Neural progenitor cell (in vitro differentiated cells): ENCODE results near the gene NAA25. TPM values are rescaled to one million over a fixed set of nuclear protein-coding genes. Genes with fewer than 3 reads are reported as not detected.

ENCODE experiments used
- DNase-seq: peaks from one replicate; pipeline ENCODE4 v3.0.0-alpha.2; 2016; ENCODE audit warnings: low spot score
- H2AFZ ChIP-seq: fragments of 200-600 bp; sonication (generic); replicated peaks from 2 replicates; pipeline ENCODE4 v1.6.1; 2016; ENCODE audit warnings: antibody characterized with exemption
- H3F3A ChIP-seq: fragments of 200-600 bp; sonication (generic); 2 replicates; pipeline ENCODE4 v1.6.1; 2016; ENCODE audit warnings: antibody characterized with exemption, low read depth
- H3K27ac ChIP-seq: fragments of 200-600 bp; sonication (generic); 2 replicates; pipeline ENCODE4 v1.5.1; 2016; ENCODE audit warnings: mild to moderate bottlenecking
- H3K27me3 ChIP-seq: fragments of 200-600 bp; sonication (generic); 2 replicates; pipeline ENCODE4 v1.6.1; 2016; ENCODE audit warnings: mild to moderate bottlenecking, moderate library complexity
- H3K36me3 ChIP-seq: fragments of 200-600 bp; sonication (generic); 2 replicates; pipeline ENCODE4 v1.5.1; 2016
- H3K4me1 ChIP-seq: fragments of 200-600 bp; sonication (generic); 2 replicates; pipeline ENCODE4 v1.6.1; 2016; ENCODE audit warnings: mixed run types
- H3K4me2 ChIP-seq: fragments of 200-600 bp; sonication (generic); 2 replicates; pipeline ENCODE4 v1.6.1; 2016
- H3K4me3 ChIP-seq: fragments of 200-600 bp; sonication (generic); 2 replicates; pipeline ENCODE4 v1.5.1; 2016
- H3K79me2 ChIP-seq: fragments of 200-600 bp; sonication (generic); 2 replicates; pipeline ENCODE4 v1.6.1; 2016; ENCODE audit warnings: low read depth
- H3K9ac ChIP-seq: fragments of 200-600 bp; sonication (generic); 2 replicates; pipeline ENCODE4 v1.6.1; 2016
- H3K9me3 ChIP-seq: fragments of 200-600 bp; sonication (generic); 2 replicates; pipeline ENCODE4 v1.5.1; 2016; ENCODE audit warnings: low read depth
- H4K20me1 ChIP-seq: fragments of 200-600 bp; sonication (generic); 2 replicates; pipeline ENCODE4 v1.6.1; 2016; ENCODE audit warnings: low read depth
- H3K27ac Mint-ChIP-seq: 3 replicates; pipeline ENCODE4 v1.8.0; 2021; ENCODE audit warnings: mixed read lengths
- H3K27me3 Mint-ChIP-seq: 2 replicates; pipeline ENCODE4 v1.8.0; 2022; ENCODE audit warnings: low read depth, mild to moderate bottlenecking, inconsistent platforms, moderate library complexity, mixed read lengths; ENCODE audit not compliant: insufficient read depth
- H3K36me3 Mint-ChIP-seq: 3 replicates; pipeline ENCODE4 v1.8.0; 2021; ENCODE audit warnings: mixed read lengths
- H3K4me1 Mint-ChIP-seq: 3 replicates; pipeline ENCODE4 v1.8.0; 2021; ENCODE audit warnings: mixed read lengths
- H3K4me3 Mint-ChIP-seq: 3 replicates; pipeline ENCODE4 v1.8.0; 2021; ENCODE audit warnings: mild to moderate bottlenecking, moderate library complexity, mixed read lengths
- H3K9me3 Mint-ChIP-seq: 3 replicates; pipeline ENCODE4 v1.8.0; 2020; ENCODE audit warnings: mixed read lengths
- EZH2 ChIP-seq: fragments of 200-600 bp; sonication (generic); IDR thresholded peaks from 2 replicates; pipeline ENCODE4 v1.6.1; 2017; ENCODE audit warnings: antibody characterized with exemption, mild to moderate bottlenecking, moderate library complexity
- EZH2phosphoT487 ChIP-seq: fragments of 200-600 bp; sonication (generic); IDR thresholded peaks from 2 replicates; pipeline ENCODE4 v1.6.1; 2017; ENCODE audit warnings: antibody characterized with exemption
- total RNA-seq: library from RNA; depleted of rRNA; stranded (reverse); fragments of >200 nt; gene quantifications from 2 replicates; pipeline ENCODE4 v1.2.3, GENCODE V29; 2015; ENCODE audit warnings: low replicate concordance
- TF ChIP-seq, protein P1 (sequence below): fragments of 200-600 bp; sonication (generic); IDR thresholded peaks from 2 replicates; pipeline ENCODE4 v1.5.1; 2017; ENCODE audit warnings: antibody characterized with exemption, mild to moderate bottlenecking

Gene NAA25
- total RNA-seq, 1 donor from 2014 or later, result 40.7 TPM

DNA sequence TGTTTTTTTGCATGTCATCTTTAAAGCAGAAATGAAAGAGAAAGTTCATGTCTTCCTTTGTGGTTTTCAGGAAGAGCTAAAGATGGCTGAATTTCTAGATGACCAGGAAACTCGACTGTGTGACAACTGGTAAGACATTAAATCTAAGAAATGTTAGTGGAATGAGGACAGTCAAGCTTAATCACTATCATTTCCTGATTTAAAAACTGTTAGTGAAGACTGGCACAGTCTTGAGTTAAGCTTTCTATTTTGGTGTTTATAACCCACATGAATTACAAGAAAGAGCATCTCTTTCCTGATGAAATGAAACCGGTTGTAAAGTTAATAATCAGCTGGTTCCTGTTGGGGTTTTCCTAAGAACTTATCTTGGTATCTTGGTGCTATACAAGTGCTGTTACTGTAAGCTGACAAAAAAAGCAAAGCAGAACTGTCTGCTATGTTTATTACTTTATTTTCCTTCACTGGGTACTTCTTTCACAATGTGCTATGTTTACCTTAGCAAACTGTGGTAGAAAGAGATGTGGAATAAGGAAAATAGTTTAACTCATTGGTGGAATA is 21.9 kb upstream of the NAA25 start:
- H3K27me3 Mint-ChIP-seq, result peaks cover 4% of the 10 kb centered on the region
- H3K36me3 Mint-ChIP-seq, result peaks cover 2% of the 10 kb centered on the region
- Histone ChIP-seq H3K4me3 (no peak overlapping the region), H3K9me3 (no peaks in the 10 kb centered on the region), H3F3A (peaks cover 6% of the 10 kb centered on the region), H3K4me2 (no peak overlapping the region), H4K20me1 (peaks cover 18% of the 10 kb centered on the region), H3K27ac (no peak overlapping the region), H3K4me1 (no peaks in the 10 kb centered on the region), H2AFZ (no peak overlapping the region), H3K79me2 (peaks cover 43% of the 10 kb centered on the region), H3K36me3 (no peaks in the 10 kb centered on the region), H3K27me3 (no peaks in the 10 kb centered on the region), H3K9ac (no peak overlapping the region)
- peaks cover 13% of the 10 kb centered on the region for H3K4me1 Mint-ChIP-seq
- no peak overlapping the region for H3K4me3 Mint-ChIP-seq
- TF ChIP-seq EZH2, result no peak
- no peak for TF ChIP-seq EZH2phosphoT487
- TF ChIP-seq, protein P1, sequence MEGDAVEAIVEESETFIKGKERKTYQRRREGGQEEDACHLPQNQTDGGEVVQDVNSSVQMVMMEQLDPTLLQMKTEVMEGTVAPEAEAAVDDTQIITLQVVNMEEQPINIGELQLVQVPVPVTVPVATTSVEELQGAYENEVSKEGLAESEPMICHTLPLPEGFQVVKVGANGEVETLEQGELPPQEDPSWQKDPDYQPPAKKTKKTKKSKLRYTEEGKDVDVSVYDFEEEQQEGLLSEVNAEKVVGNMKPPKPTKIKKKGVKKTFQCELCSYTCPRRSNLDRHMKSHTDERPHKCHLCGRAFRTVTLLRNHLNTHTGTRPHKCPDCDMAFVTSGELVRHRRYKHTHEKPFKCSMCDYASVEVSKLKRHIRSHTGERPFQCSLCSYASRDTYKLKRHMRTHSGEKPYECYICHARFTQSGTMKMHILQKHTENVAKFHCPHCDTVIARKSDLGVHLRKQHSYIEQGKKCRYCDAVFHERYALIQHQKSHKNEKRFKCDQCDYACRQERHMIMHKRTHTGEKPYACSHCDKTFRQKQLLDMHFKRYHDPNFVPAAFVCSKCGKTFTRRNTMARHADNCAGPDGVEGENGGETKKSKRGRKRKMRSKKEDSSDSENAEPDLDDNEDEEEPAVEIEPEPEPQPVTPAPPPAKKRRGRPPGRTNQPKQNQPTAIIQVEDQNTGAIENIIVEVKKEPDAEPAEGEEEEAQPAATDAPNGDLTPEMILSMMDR, result no peak
- H3K27ac Mint-ChIP-seq, result no peak overlapping the region
- H3K9me3 Mint-ChIP-seq, result no peaks in the 10 kb centered on the region
- no peak for DNase-seq

DNA sequence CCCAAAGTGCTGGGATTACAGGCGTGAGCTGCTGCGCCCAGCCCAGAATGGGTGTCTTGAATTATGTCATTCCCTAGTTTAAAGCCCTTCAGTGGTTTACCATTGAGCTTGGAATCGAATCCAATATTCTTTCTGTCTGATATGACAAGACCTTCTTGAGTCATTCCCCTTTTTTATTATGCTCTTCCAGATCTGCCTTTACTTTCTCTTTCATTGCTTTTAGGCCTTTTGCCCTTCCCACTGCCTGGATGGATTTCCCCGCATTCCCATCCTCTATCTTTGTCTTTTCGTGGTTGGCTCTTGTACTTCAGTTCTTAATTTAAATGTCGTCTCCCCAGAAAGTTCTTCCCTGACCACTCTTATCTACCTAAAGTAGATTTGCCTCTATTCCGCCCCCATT is 18.3 kb upstream of the NAA25 start:
- no peak overlapping the region for H2AFZ ChIP-seq
- peak overlapping the region; percentile 80 for H3K4me3 Mint-ChIP-seq
- no peak overlapping the region for H3K9ac ChIP-seq
- H3K4me1 ChIP-seq, result peaks cover 6% of the 10 kb centered on the region
- no peak overlapping the region for H3K27ac ChIP-seq
- no peaks in the 10 kb centered on the region for H3K9me3 Mint-ChIP-seq
- H3K36me3 ChIP-seq, result no peaks in the 10 kb centered on the region
- peaks cover 32% of the 10 kb centered on the region for H3K79me2 ChIP-seq
- peaks cover 26% of the 10 kb centered on the region for H3K4me1 Mint-ChIP-seq
- TF ChIP-seq EZH2phosphoT487, result no peak
- H4K20me1 ChIP-seq, result peaks cover 18% of the 10 kb centered on the region
- no peak for DNase-seq
- H3K27me3 Mint-ChIP-seq, result peaks cover 7% of the 10 kb centered on the region
- no peak overlapping the region for H3K4me3 ChIP-seq
- H3F3A ChIP-seq, result peaks cover 15% of the 10 kb centered on the region
- no peaks in the 10 kb centered on the region for H3K9me3 ChIP-seq
- H3K4me2 ChIP-seq, result no peak overlapping the region
- no peaks in the 10 kb centered on the region for H3K27me3 ChIP-seq
- H3K36me3 Mint-ChIP-seq, result no peaks in the 10 kb centered on the region
- no peak overlapping the region for H3K27ac Mint-ChIP-seq

DNA sequence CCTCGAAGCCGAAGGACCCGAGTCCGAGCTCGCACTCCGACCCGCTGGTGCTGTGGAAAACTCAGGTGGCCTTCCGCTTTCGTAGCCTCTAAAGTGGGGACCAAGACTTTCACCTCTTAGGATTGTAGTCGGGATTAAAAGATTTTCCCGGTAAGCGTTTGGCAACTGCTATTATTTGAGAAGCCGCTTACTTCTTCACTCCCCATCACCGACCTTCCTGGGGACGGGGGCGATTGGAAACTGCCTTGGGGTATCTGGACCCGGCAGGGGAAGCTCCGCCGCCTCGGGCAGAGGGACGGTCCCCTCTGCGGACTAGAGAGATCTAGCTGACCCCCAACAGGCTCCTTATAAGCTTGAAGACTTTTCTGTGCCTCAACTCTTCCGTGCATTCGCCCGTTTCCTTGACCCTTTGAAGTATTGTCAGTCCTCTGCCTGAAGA is 17.4 kb upstream of the NAA25 start:
- Histone ChIP-seq H3K36me3 (no peaks in the 10 kb centered on the region), H4K20me1 (peaks cover 18% of the 10 kb centered on the region), H3K4me2 (peak overlapping the region; percentile 97), H3K27ac (no peak overlapping the region), H3F3A (peaks cover 19% of the 10 kb centered on the region), H3K27me3 (no peaks in the 10 kb centered on the region), H3K9me3 (no peaks in the 10 kb centered on the region), H3K4me3 (peak overlapping the region; percentile 67), H3K79me2 (peaks cover 30% of the 10 kb centered on the region), H2AFZ (peak overlapping the region; percentile 26), H3K9ac (peak overlapping the region; percentile 63), H3K4me1 (peaks cover 6% of the 10 kb centered on the region)
- Mint-ChIP-seq H3K4me1 (peaks cover 29% of the 10 kb centered on the region), H3K9me3 (no peaks in the 10 kb centered on the region), H3K27ac (no peak overlapping the region), H3K4me3 (peak overlapping the region; percentile 80), H3K27me3 (peaks cover 10% of the 10 kb centered on the region), H3K36me3 (no peaks in the 10 kb centered on the region)
- TF ChIP-seq, protein P1, result no peak
- TF ChIP-seq EZH2 (no peak), EZH2phosphoT487 (no peak)
- DNase-seq, result peak; percentile 35

DNA sequence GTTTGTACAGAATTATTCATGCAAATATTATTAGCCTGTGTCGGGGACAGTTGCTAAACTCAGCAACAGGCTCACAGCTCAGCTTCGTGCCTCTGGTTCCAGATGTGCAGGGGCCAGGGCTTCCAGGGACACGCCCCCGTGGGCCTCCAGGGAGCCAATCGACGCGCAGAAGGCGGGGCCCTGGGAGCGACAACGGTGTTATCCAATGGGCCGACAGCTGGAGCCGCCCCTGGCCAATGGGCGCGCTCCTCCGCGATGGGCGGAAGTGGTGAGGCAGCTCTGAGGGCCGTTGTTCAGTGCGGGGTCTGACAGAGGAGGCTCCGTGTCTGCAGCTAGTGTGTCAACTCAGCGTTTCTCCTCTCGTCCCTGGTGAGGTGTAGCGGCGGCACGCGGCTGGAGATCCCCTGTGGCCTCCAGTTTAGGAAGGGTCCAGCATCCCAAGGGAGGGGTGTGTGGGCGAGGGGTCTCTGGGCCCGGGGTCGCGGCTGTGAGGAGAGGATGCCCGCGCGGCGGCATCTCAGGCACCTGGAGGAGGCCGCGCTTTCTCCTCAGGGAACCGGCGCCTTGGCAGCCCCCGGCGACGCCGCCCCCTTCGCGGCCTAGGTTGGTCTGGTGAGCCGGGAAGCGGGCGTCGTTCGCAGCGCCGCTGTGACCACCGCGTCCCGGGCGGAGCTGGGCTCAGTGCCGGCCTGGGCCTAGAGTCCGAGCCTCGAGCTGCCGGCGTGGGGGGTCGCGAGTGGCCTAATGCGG is 16.8 kb upstream of the NAA25 start, which contains the start of gene TRAFD1:
Gene TRAFD1, plus strand, starts transcription at position 311 of the 750 bp plus-strand sequence. CDS start 4,963 bp downstream, outside the sequence.
- H3K4me3 Mint-ChIP-seq, result peak within 1 kb of the TSS; percentile 80
- H3K79me2 ChIP-seq, result peaks cover 30% of the 10 kb centered on the region
- H3K27ac ChIP-seq, result no peak within 1 kb of the TSS
- peak within 1 kb of the TSS; percentile 50 for H3K27ac Mint-ChIP-seq
- TF ChIP-seq EZH2, result no peak
- TF ChIP-seq, protein P1, result no peak
- no peak for TF ChIP-seq EZH2phosphoT487
- H3K4me3 ChIP-seq, result peak within 1 kb of the TSS; percentile 67
- peaks cover 19% of the 10 kb centered on the region for H3F3A ChIP-seq
- H4K20me1 ChIP-seq, result peaks cover 18% of the 10 kb centered on the region
- peaks cover 10% of the 10 kb centered on the region for H3K27me3 Mint-ChIP-seq
- no peaks in the 10 kb centered on the region for H3K9me3 Mint-ChIP-seq
- H3K9ac ChIP-seq, result peak within 1 kb of the TSS; percentile 63
- H3K4me1 Mint-ChIP-seq, result peaks cover 29% of the 10 kb centered on the region
- no peaks in the 10 kb centered on the region for H3K9me3 ChIP-seq
- H3K36me3 ChIP-seq, result no peaks in the 10 kb centered on the region
- no peaks in the 10 kb centered on the region for H3K27me3 ChIP-seq
- peaks cover 6% of the 10 kb centered on the region for H3K4me1 ChIP-seq
- no peaks in the 10 kb centered on the region for H3K36me3 Mint-ChIP-seq
- peak; percentile 99 for DNase-seq
- H2AFZ ChIP-seq, result peak within 1 kb of the TSS; percentile 26
- H3K4me2 ChIP-seq, result peak within 1 kb of the TSS; percentile 97
